ENCODE data around the gene SRRM3. TPM values are rescaled to one million over a fixed set of nuclear protein-coding genes. Genes with fewer than 3 reads are reported as not detected.
"Not testable (repeated sequence)": the region's sequence is repeated elsewhere in the genome, so short reads cannot be mapped to it uniquely, and the experiment has no call there.

The SRRM3 gene
- polyA plus RNA-seq, 1 donor: 5.8 TPM

DNA sequence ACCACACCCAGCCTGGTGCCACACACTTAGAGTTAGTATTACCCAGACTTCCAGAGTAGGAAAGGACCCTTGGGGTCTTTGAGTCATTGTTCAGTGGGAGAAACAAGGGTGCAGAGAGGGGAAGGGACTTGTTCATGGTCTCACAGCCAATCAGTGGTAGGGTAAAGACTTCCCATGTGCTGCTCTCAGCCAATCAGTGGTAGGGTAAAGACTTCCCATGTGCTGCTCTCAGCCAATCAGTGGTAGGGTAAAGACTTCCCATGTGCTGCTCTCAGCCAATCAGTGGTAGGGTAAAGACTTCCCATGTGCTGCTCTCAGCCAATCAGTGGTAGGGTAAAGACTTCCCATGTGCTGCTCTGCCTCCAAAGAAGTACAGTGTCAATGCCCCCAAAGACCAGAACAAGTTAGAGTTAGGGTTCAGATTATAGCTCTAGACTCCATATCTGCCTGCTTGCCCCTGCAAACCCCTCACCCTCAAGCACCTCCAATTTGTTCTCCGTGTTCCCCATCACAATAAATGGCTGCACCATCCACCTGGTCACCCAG, 25.3 kb downstream of the SRRM3 start:
- DNase-seq; H3K36me3 ChIP-seq (ENCODE audit: control insufficient read depth, insufficient read depth, low read length); H3K9me3 ChIP-seq (ENCODE audit: control insufficient read depth, low read depth, low read length); H3K27ac ChIP-seq (ENCODE audit: low read length); H3K4me1 ChIP-seq (ENCODE audit: control insufficient read depth, insufficient read depth, low read length); H3K27me3 ChIP-seq (ENCODE audit: control insufficient read depth, insufficient read depth, low read length); H3K4me3 ChIP-seq (ENCODE audit: low read length): not testable (repeated sequence)
- WGBS (ENCODE audit: insufficient coverage, low lambda C conversion rate): no CpG with 5 or more reads among the region's 1 CpG

DNA sequence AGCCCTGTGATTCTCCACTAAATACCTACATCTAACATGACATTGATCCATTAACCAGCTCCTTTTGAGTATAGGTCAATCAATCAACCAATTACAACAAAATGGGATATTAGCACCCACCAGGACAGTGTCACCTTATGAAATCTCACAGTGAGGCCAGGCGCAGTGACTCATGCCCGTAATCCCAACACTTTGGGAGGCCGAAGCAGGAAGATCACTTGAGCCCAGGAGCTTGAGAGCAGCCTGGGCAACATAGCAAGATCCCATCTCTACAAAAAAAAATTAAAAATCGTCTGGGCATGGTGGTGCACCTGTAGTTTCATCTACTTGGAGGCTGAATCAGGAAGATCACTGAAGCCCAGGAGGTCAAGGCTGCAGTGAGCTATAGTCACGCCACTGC, 28.5 kb downstream of the SRRM3 start:
- H3K27ac ChIP-seq (ENCODE audit: low read length): no peak overlapping the region
- H3K4me3 ChIP-seq (ENCODE audit: low read length): no peak overlapping the region
- no peaks in the 10 kb centered on the region for H3K36me3 ChIP-seq (ENCODE audit: control insufficient read depth, insufficient read depth, low read length)
- H3K27me3 ChIP-seq (ENCODE audit: control insufficient read depth, insufficient read depth, low read length): peaks cover 24% of the 10 kb centered on the region
- no peaks in the 10 kb centered on the region for H3K4me1 ChIP-seq (ENCODE audit: control insufficient read depth, insufficient read depth, low read length)
- WGBS (ENCODE audit: insufficient coverage, low lambda C conversion rate): no CpG with 5 or more reads among the region's 5 CpGs
- H3K9me3 ChIP-seq (ENCODE audit: control insufficient read depth, low read depth, low read length): no peaks in the 10 kb centered on the region
- DNase-seq: no peak

DNA sequence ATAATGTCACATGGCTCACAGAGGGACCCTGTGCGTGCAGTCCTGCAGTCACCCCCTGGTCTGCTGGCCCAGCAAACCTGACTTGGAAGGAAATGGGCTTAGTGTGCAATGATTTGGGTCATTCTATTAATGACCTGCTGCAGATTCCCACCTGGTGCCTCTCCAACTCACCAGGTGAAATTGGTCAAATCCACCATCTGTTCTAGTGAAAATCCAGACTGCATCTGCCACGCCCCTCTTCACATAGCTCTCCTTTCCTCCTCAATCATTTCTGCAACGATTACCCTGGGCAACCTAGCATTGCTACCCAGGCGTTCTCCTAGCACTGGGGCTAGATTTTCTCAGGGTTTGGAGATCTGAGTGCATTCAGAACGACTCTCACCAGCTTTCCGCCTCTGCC, 29.4 kb downstream of the SRRM3 start:
- H3K9me3 ChIP-seq (ENCODE audit: control insufficient read depth, low read depth, low read length): no peaks in the 10 kb centered on the region
- peaks cover 24% of the 10 kb centered on the region for H3K27me3 ChIP-seq (ENCODE audit: control insufficient read depth, insufficient read depth, low read length)
- H3K36me3 ChIP-seq (ENCODE audit: control insufficient read depth, insufficient read depth, low read length): no peaks in the 10 kb centered on the region
- WGBS (ENCODE audit: insufficient coverage, low lambda C conversion rate): no CpG with 5 or more reads among the region's 6 CpGs
- no peak overlapping the region for H3K27ac ChIP-seq (ENCODE audit: low read length)
- no peak overlapping the region for H3K4me3 ChIP-seq (ENCODE audit: low read length)
- DNase-seq: no peak
- H3K4me1 ChIP-seq (ENCODE audit: control insufficient read depth, insufficient read depth, low read length): no peaks in the 10 kb centered on the region

DNA sequence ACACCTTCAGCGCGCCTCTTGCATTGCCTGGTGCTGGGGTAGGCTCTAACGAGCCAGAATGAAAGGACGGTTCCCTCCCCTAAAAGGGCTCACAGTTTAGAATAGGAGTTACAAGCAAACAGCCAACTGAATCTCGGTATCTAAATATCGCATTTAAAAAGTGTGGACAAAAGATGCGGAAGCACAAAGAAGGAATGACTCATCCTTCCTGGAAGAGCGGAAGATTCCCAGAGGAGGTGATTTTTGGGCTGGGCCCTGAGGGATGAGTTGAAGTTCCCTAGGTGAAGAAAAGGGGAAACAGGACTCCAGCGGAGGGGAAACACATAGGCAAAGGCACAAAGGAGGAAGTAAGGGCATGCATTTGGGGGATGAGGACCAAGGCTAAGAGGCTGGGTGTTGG, 29.9 kb downstream of the SRRM3 start:
- no peaks in the 10 kb centered on the region for H3K36me3 ChIP-seq (ENCODE audit: control insufficient read depth, insufficient read depth, low read length)
- H3K9me3 ChIP-seq (ENCODE audit: control insufficient read depth, low read depth, low read length): no peaks in the 10 kb centered on the region
- no peaks in the 10 kb centered on the region for H3K4me1 ChIP-seq (ENCODE audit: control insufficient read depth, insufficient read depth, low read length)
- no peak for DNase-seq
- peaks cover 27% of the 10 kb centered on the region for H3K27me3 ChIP-seq (ENCODE audit: control insufficient read depth, insufficient read depth, low read length)
- no peak overlapping the region for H3K4me3 ChIP-seq (ENCODE audit: low read length)
- 82% methylated on average over 2 of the region's 9 CpGs for WGBS (ENCODE audit: insufficient coverage, low lambda C conversion rate)
- H3K27ac ChIP-seq (ENCODE audit: low read length): no peak overlapping the region

DNA sequence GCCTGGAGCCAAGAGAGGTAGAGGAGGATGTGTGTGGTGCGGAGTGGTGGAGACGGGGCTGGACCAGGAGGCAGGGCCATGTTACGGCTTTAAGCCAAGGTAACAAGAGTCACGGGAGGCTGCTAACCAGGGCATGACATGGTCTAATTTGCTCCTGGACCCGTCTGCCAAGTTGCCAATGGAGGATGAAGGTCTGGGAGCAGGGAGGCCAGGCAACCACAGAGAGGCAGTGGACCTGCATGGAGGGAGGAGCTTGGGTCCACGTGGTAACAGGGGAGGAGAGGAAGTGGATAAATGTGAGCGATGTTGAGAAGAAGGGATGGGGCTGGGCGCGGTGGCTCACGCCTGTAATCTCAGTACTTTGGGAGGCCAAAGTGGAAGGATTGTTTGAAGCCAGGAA, 31.0 kb downstream of the SRRM3 start:
- WGBS (ENCODE audit: insufficient coverage, low lambda C conversion rate): no CpG with 5 or more reads among the region's 10 CpGs
- peaks cover 28% of the 10 kb centered on the region for H3K27me3 ChIP-seq (ENCODE audit: control insufficient read depth, insufficient read depth, low read length)

DNA sequence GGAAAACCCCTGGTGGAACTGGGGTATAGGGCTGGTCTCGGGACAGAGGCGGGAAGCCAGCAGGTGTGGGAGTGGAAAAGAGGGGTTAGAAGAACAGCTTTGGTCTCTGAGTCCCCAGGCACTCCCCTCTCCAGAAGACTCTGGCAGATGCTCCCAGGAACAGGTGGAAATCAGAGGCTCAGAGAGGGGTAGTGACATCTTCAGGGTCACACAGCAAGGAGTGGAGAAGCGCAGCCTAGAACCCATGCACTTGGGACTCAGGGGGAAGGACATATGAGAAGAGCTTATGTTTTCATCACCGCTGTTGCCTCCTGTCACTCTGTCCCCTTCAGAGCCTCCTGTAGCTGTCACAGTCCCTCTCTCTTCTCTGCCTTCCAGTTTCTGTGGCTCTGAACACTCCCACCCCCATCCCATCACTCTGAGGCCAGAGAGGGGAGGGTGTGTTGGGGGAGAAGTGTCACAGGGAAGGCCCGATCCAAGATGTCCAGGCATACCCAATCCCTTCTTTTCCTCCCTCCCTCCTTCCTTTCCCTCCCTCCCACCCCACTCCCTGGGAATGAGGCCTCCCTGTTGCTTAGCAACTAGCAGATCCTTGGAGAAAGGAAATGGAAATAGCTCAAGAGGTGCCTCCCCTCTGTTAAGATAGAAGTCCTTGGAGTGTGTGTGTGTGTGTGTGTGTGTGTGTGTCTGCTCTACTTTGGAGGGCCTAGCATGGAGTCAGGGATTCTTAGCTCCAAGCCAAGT, 32.0 kb downstream of the SRRM3 start:
- DNase-seq: no peak
- peaks cover 31% of the 10 kb centered on the region for H3K27me3 ChIP-seq (ENCODE audit: control insufficient read depth, insufficient read depth, low read length)
- H3K4me3 ChIP-seq (ENCODE audit: low read length): no peak overlapping the region
- no CpG with 5 or more reads among the region's 5 CpGs for WGBS (ENCODE audit: insufficient coverage, low lambda C conversion rate)
- no peaks in the 10 kb centered on the region for H3K4me1 ChIP-seq (ENCODE audit: control insufficient read depth, insufficient read depth, low read length)
- no peak overlapping the region for H3K27ac ChIP-seq (ENCODE audit: low read length)
- H3K9me3 ChIP-seq (ENCODE audit: control insufficient read depth, low read depth, low read length): no peaks in the 10 kb centered on the region
- no peaks in the 10 kb centered on the region for H3K36me3 ChIP-seq (ENCODE audit: control insufficient read depth, insufficient read depth, low read length)

More for the DNA sequence above, 31.0 kb downstream of the SRRM3 start:
- Histone ChIP-seq H3K4me1 (ENCODE audit: control insufficient read depth, insufficient read depth, low read length) (no peaks in the 10 kb centered on the region), H3K9me3 (ENCODE audit: control insufficient read depth, low read depth, low read length) (no peaks in the 10 kb centered on the region), H3K27ac (ENCODE audit: low read length) (no peak overlapping the region), H3K4me3 (ENCODE audit: low read length) (no peak overlapping the region), H3K36me3 (ENCODE audit: control insufficient read depth, insufficient read depth, low read length) (no peaks in the 10 kb centered on the region)
- no peak for DNase-seq

DNA sequence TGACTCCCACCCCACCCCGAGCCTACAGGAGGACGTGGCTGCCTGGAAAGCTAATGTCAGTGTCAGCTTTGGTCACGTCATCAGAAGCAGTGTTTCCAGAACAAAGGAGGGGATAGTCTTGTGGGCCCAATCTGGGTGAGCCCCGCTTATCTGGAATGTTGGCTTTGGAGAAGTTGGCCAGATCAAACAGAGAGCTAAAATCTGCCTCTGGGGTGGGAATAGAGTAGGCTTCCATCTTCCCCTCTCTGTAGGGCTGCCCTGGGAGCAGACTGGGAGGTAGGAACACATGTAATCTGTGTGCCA, 32.5 kb downstream of the SRRM3 start:
- H3K27me3 ChIP-seq (ENCODE audit: control insufficient read depth, insufficient read depth, low read length): peaks cover 31% of the 10 kb centered on the region
- no peak overlapping the region for H3K4me3 ChIP-seq (ENCODE audit: low read length)
- no peaks in the 10 kb centered on the region for H3K4me1 ChIP-seq (ENCODE audit: control insufficient read depth, insufficient read depth, low read length)
- H3K27ac ChIP-seq (ENCODE audit: low read length): no peak overlapping the region
- no peaks in the 10 kb centered on the region for H3K9me3 ChIP-seq (ENCODE audit: control insufficient read depth, low read depth, low read length)
- WGBS (ENCODE audit: insufficient coverage, low lambda C conversion rate): no CpG with 5 or more reads among the region's 4 CpGs
- no peak for DNase-seq
- no peaks in the 10 kb centered on the region for H3K36me3 ChIP-seq (ENCODE audit: control insufficient read depth, insufficient read depth, low read length)

DNA sequence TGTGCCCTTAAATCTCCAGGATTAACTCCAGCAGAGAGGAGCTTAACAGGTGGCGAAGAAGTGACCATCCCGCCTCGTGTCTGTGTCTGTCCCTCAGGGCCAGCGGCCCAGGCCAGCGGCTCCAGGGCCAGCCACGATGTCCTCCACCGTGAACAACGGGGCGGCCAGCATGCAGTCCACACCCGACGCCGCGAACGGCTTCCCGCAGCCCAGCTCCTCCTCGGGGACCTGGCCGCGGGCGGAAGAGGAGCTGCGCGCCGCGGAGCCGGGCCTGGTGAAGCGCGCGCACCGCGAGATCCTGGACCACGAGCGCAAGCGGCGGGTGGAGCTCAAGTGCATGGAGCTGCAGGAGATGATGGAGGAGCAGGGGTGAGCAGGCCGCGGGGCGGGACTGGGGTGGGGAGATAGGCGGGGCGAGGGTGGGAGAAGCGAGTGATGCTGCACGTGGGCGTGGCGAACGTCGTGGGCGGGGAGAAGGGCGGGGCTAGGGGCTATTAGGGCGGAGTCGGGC, 33.3 kb downstream of the SRRM3 start:
- no CpG with 5 or more reads among the region's 48 CpGs for WGBS (ENCODE audit: insufficient coverage, low lambda C conversion rate)
- no peak overlapping the region for H3K27ac ChIP-seq (ENCODE audit: low read length)
- H3K36me3 ChIP-seq (ENCODE audit: control insufficient read depth, insufficient read depth, low read length): no peaks in the 10 kb centered on the region
- no peaks in the 10 kb centered on the region for H3K4me1 ChIP-seq (ENCODE audit: control insufficient read depth, insufficient read depth, low read length)
- peak; percentile 53 to 63 for DNase-seq
- H3K9me3 ChIP-seq (ENCODE audit: control insufficient read depth, low read depth, low read length): no peaks in the 10 kb centered on the region
- peaks cover 31% of the 10 kb centered on the region for H3K27me3 ChIP-seq (ENCODE audit: control insufficient read depth, insufficient read depth, low read length)
- no peak overlapping the region for H3K4me3 ChIP-seq (ENCODE audit: low read length)

DNA sequence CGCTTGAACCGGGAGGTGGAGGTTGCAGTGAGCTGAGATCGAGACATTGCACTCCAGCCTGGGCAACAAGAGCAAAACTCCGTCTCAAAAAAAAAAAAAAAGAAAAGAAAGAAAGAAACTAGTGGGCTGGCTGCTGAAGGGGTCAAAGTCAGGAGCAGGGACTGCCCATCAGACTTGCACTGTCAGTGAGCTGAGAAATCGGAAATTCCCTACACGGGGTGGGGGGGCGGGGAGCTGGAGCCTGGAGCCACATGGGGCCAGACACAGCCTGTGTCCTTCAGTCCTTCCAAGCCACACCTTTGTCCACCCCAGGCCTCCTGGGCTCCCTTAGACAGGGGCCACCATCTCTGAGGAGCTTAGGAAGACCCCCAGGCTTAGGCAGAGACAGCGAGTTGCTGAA, 34.5 kb downstream of the SRRM3 start:
- no peaks in the 10 kb centered on the region for H3K4me1 ChIP-seq (ENCODE audit: control insufficient read depth, insufficient read depth, low read length)
- no peaks in the 10 kb centered on the region for H3K9me3 ChIP-seq (ENCODE audit: control insufficient read depth, low read depth, low read length)
- no CpG with 5 or more reads among the region's 8 CpGs for WGBS (ENCODE audit: insufficient coverage, low lambda C conversion rate)
- H3K4me3 ChIP-seq (ENCODE audit: low read length): no peak overlapping the region
- peaks cover 30% of the 10 kb centered on the region for H3K27me3 ChIP-seq (ENCODE audit: control insufficient read depth, insufficient read depth, low read length)
- no peaks in the 10 kb centered on the region for H3K36me3 ChIP-seq (ENCODE audit: control insufficient read depth, insufficient read depth, low read length)
- DNase-seq: no peak
- no peak overlapping the region for H3K27ac ChIP-seq (ENCODE audit: low read length)

DNA sequence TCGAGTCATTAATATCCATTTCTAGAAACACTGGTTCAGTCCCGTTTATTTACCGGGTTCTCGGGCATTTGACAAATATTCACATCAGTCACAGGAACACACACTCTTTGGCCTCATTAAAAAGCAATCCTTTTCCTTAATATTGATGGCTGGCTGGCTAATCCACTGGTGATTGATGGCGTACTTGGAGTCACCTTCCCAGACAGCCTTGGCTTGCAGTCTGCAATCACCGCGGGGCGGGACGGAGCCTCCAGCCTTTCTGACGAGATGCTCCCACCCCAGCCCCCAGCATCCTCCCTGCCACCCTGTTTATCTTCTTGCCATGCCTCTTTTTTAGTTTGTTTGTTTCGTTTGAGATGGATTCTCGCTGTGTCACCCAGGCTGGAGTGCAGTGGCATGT, 36.6 kb downstream of the SRRM3 start:
- Histone ChIP-seq H3K27ac (ENCODE audit: low read length) (no peak overlapping the region), H3K27me3 (ENCODE audit: control insufficient read depth, insufficient read depth, low read length) (peaks cover 19% of the 10 kb centered on the region), H3K4me1 (ENCODE audit: control insufficient read depth, insufficient read depth, low read length) (no peaks in the 10 kb centered on the region), H3K4me3 (ENCODE audit: low read length) (no peak overlapping the region), H3K9me3 (ENCODE audit: control insufficient read depth, low read depth, low read length) (no peaks in the 10 kb centered on the region), H3K36me3 (ENCODE audit: control insufficient read depth, insufficient read depth, low read length) (no peaks in the 10 kb centered on the region)
- WGBS (ENCODE audit: insufficient coverage, low lambda C conversion rate): no CpG with 5 or more reads among the region's 12 CpGs
- no peak for DNase-seq

DNA sequence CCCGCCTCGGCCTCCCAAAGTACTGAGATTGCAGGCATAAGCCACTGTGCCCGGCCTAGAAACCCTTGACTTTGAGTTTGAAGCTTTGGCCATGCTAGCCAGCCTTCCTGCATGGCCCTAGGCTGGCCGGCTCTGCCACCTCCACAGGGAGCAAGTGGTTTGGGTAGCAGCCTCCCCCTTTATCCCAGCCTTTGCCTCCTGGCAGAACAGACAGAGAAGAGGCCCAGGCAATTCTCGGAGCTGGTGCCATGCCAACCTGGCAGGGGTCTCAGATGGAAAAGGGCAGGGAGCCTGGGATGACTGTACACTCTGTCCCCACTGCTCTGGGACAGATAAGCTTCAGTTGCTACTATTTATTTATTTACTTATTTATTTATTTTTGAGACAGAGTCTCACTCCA, 39.4 kb downstream of the SRRM3 start:
- H3K9me3 ChIP-seq (ENCODE audit: control insufficient read depth, low read depth, low read length): no peaks in the 10 kb centered on the region
- no CpG with 5 or more reads among the region's 5 CpGs for WGBS (ENCODE audit: insufficient coverage, low lambda C conversion rate)
- H3K36me3 ChIP-seq (ENCODE audit: control insufficient read depth, insufficient read depth, low read length): no peaks in the 10 kb centered on the region
- peaks cover 7% of the 10 kb centered on the region for H3K27me3 ChIP-seq (ENCODE audit: control insufficient read depth, insufficient read depth, low read length)
- no peak overlapping the region for H3K27ac ChIP-seq (ENCODE audit: low read length)
- no peak overlapping the region for H3K4me3 ChIP-seq (ENCODE audit: low read length)
- H3K4me1 ChIP-seq (ENCODE audit: control insufficient read depth, insufficient read depth, low read length): no peaks in the 10 kb centered on the region
- DNase-seq: no peak
